ENCODE data around the gene ZIC3. TPM values are rescaled to one million over a fixed set of nuclear protein-coding genes. Genes with fewer than 3 reads are reported as not detected.

ZIC3 gene
- total RNA-seq, 4 donors from 2014 or later: not detected

- H3K4me1 ChIP-seq: no peaks in the 10 kb centered on the region
- peaks cover 4 to 81% of the 10 kb centered on the region in 2 donors for H3K27me3 ChIP-seq
- H3K27ac ChIP-seq: no peak overlapping the region
- H3K9me3 ChIP-seq: no peaks in the 10 kb centered on the region
- no peaks in the 10 kb centered on the region for H3K36me3 ChIP-seq
- DNase-seq: no peak
- TF ChIP-seq CTCF (IDR thresholded peaks at IDR 0.05): no peak
- TF ChIP-seq POLR2A (IDR thresholded peaks at IDR 0.05): no peak
- intact Hi-C loops (cut with DNase I; ENCODE audit: low total_unique reads): no loop called here
- no peak overlapping the region for H3K4me3 ChIP-seq
Measured at GRCh38 chrX:137567682-137568232, 1.8 kb downstream of the ZIC3 start.

GRCh38 chrX:137568741-137569469, 3.0 kb downstream of the ZIC3 start:
- no peaks in the 10 kb centered on the region for H3K36me3 ChIP-seq
- intact Hi-C loops (cut with DNase I; ENCODE audit: low total_unique reads): no loop called here
- TF ChIP-seq CTCF (IDR thresholded peaks at IDR 0.05): no peak
- TF ChIP-seq POLR2A (IDR thresholded peaks at IDR 0.05): no peak
- H3K4me1 ChIP-seq: no peaks in the 10 kb centered on the region
- H3K27ac ChIP-seq: no peak overlapping the region
- DNase-seq: no peak
- no peak overlapping the region for H3K4me3 ChIP-seq
- H3K27me3 ChIP-seq: peaks cover 4 to 81% of the 10 kb centered on the region in 2 donors
- H3K9me3 ChIP-seq: no peaks in the 10 kb centered on the region

- H3K27ac ChIP-seq: no peak overlapping the region
- peaks cover 8 to 80% of the 10 kb centered on the region in 2 donors for H3K27me3 ChIP-seq
- no peak for DNase-seq
- intact Hi-C loops (cut with DNase I; ENCODE audit: low total_unique reads): no loop called here
- H3K36me3 ChIP-seq: no peaks in the 10 kb centered on the region
- no peaks in the 10 kb centered on the region for H3K9me3 ChIP-seq
- no peak for TF ChIP-seq CTCF (IDR thresholded peaks at IDR 0.05)
- TF ChIP-seq POLR2A (IDR thresholded peaks at IDR 0.05): no peak
- no peaks in the 10 kb centered on the region for H3K4me1 ChIP-seq
- H3K4me3 ChIP-seq: no peak overlapping the region
Measured at GRCh38 chrX:137569470-137569891, 3.6 kb downstream of the ZIC3 start.

- Histone ChIP-seq H3K4me3 (no peak overlapping the region), H3K4me1 (no peaks in the 10 kb centered on the region), H3K27me3 (peaks cover 4 to 90% of the 10 kb centered on the region in 2 donors), H3K27ac (no peak overlapping the region), H3K36me3 (no peaks in the 10 kb centered on the region), H3K9me3 (no peaks in the 10 kb centered on the region)
- intact Hi-C loops (cut with DNase I; ENCODE audit: low total_unique reads): no loop called here
- no peak for TF ChIP-seq POLR2A (IDR thresholded peaks at IDR 0.05)
- no peak for TF ChIP-seq CTCF (IDR thresholded peaks at IDR 0.05)
- no peak for DNase-seq
Measured at GRCh38 chrX:137573324-137574101, 7.6 kb downstream of the ZIC3 start.
